GM23338 (cell line): Measurements from ENCODE around the gene PLEKHA7.

Source experiments
- EZH2 ChIP-seq: fragments of 200-600 bp; sonication (generic); IDR thresholded peaks from one replicate; pipeline ENCODE4 v1.8.0; 2017; ENCODE audit warnings: antibody characterized with exemption, mild to moderate bottlenecking, low read depth; ENCODE audit not compliant: unreplicated experiment
- TF ChIP-seq, protein P1 (sequence below), 2 experiments: fragments of 200-600 bp in 1 of 2; sonication (generic) in 1 of 2; conservative IDR thresholded peaks; 2 replicates each; pipeline versions ENCODE4 v1.5.1 to v1.6.1; 2016 to 2017; ENCODE audit warnings: antibody characterized with exemption in 2 of 2, low read depth in 2 of 2, mild to moderate bottlenecking in 2 of 2, moderate library complexity in 1 of 2
- TF ChIP-seq, protein P2 (sequence below): IDR thresholded peaks from one replicate; pipeline ENCODE4 v1.6.1; 2018; ENCODE audit warnings: antibody characterized with exemption; ENCODE audit not compliant: unreplicated experiment

DNA sequence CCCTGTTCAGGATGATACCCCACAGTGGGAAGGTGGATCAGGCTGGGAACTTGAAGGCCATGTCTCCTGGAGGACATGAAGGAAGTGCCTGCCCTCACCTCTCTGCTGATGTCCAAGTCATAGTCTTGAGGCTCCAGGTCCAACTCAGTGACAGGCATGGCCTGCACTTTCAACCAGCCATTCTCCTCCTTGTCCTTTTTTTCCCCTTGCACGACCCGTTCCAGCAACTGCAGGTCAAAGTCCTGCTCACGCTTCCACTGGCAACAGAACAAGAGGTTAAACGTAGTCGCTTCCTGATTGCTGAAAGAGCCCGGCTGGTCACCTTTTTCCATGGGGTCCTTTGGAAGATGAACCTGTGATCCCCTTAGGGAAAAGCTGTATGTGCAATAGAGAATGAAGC is 228.1 kb downstream of the PLEKHA7 start:
- TF ChIP-seq, protein P1, sequence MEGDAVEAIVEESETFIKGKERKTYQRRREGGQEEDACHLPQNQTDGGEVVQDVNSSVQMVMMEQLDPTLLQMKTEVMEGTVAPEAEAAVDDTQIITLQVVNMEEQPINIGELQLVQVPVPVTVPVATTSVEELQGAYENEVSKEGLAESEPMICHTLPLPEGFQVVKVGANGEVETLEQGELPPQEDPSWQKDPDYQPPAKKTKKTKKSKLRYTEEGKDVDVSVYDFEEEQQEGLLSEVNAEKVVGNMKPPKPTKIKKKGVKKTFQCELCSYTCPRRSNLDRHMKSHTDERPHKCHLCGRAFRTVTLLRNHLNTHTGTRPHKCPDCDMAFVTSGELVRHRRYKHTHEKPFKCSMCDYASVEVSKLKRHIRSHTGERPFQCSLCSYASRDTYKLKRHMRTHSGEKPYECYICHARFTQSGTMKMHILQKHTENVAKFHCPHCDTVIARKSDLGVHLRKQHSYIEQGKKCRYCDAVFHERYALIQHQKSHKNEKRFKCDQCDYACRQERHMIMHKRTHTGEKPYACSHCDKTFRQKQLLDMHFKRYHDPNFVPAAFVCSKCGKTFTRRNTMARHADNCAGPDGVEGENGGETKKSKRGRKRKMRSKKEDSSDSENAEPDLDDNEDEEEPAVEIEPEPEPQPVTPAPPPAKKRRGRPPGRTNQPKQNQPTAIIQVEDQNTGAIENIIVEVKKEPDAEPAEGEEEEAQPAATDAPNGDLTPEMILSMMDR (conservative IDR thresholded peaks at IDR 0.05; ENCODE audit: low read depth in 2 of 2) = no peak
- TF ChIP-seq EZH2 = no peak
- TF ChIP-seq, protein P2, sequence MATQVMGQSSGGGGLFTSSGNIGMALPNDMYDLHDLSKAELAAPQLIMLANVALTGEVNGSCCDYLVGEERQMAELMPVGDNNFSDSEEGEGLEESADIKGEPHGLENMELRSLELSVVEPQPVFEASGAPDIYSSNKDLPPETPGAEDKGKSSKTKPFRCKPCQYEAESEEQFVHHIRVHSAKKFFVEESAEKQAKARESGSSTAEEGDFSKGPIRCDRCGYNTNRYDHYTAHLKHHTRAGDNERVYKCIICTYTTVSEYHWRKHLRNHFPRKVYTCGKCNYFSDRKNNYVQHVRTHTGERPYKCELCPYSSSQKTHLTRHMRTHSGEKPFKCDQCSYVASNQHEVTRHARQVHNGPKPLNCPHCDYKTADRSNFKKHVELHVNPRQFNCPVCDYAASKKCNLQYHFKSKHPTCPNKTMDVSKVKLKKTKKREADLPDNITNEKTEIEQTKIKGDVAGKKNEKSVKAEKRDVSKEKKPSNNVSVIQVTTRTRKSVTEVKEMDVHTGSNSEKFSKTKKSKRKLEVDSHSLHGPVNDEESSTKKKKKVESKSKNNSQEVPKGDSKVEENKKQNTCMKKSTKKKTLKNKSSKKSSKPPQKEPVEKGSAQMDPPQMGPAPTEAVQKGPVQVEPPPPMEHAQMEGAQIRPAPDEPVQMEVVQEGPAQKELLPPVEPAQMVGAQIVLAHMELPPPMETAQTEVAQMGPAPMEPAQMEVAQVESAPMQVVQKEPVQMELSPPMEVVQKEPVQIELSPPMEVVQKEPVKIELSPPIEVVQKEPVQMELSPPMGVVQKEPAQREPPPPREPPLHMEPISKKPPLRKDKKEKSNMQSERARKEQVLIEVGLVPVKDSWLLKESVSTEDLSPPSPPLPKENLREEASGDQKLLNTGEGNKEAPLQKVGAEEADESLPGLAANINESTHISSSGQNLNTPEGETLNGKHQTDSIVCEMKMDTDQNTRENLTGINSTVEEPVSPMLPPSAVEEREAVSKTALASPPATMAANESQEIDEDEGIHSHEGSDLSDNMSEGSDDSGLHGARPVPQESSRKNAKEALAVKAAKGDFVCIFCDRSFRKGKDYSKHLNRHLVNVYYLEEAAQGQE = no peak
